Measurements from ENCODE around the gene OSTF1. TPM values are rescaled to one million over a fixed set of nuclear protein-coding genes. Genes with fewer than 3 reads are reported as not detected.

OSTF1 gene
- total RNA-seq, 2 donors from 2014 or later = 57.4 to 85.7 TPM

DNA sequence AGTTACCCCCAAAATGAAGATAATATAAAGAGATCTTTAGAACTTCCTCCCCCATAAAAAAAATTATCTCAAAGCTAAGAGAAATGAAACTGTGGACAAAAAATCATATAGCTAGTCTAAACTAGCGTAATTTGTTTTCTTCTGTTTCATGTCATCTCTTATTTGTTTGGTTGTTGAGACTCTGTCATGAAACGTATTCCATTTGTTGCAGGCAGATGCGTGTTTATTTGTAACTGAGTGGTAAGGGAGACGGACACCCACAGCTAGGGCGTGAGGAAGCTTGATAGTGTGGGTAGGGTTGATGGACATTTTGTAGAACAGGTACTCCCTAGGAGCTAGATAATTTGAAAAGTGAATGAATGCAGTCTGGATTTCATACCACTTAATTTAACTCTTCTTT is 41.9 kb downstream of the OSTF1 start:
- no peak for DNase-seq
- Histone ChIP-seq H3K36me3 (peaks cover 11% of the 10 kb centered on the region), H3K9me3 (no peaks in the 10 kb centered on the region), H3K27ac (no peak overlapping the region), H3K9ac (ENCODE audit: low read depth in 2 of 2, low read length in 2 of 2) (no peak overlapping the region), H3K4me1 (no peaks in the 10 kb centered on the region), H3K4me3 (no peak overlapping the region), H3K27me3 (no peaks in the 10 kb centered on the region)
- intact Hi-C loops (cut with DNase I) = no loop called here
- no peak for TF ChIP-seq CTCF (IDR thresholded peaks at IDR 0.05)

- Histone ChIP-seq H3K9me3 (no peaks in the 10 kb centered on the region), H3K4me3 (no peak overlapping the region), H3K36me3 (peaks cover 11% of the 10 kb centered on the region), H3K27me3 (no peaks in the 10 kb centered on the region), H3K4me1 (no peaks in the 10 kb centered on the region), H3K9ac (ENCODE audit: low read depth in 2 of 2, low read length in 2 of 2) (no peak overlapping the region), H3K27ac (no peak overlapping the region)
- no peak for TF ChIP-seq CTCF (IDR thresholded peaks at IDR 0.05)
- DNase-seq = no peak
- intact Hi-C loops (cut with DNase I) = no loop called here
Measured at GRCh38 chr9:75130621-75131230, 42.4 kb downstream of the OSTF1 start.

GRCh38 chr9:75131700-75132099 is 43.4 kb downstream of the OSTF1 start:
- H3K27ac ChIP-seq = no peak overlapping the region
- no peaks in the 10 kb centered on the region for H3K4me1 ChIP-seq
- no peak for TF ChIP-seq CTCF (IDR thresholded peaks at IDR 0.05)
- no peaks in the 10 kb centered on the region for H3K27me3 ChIP-seq
- intact Hi-C loops (cut with DNase I) = no loop called here
- peaks cover 11% of the 10 kb centered on the region for H3K36me3 ChIP-seq
- no peaks in the 10 kb centered on the region for H3K9me3 ChIP-seq
- H3K9ac ChIP-seq (ENCODE audit: low read depth in 2 of 2, low read length in 2 of 2) = no peak overlapping the region
- H3K4me3 ChIP-seq = no peak overlapping the region
- DNase-seq = no peak

GRCh38 chr9:75132244-75132643 is 43.9 kb downstream of the OSTF1 start:
- Histone ChIP-seq H3K9me3 (no peaks in the 10 kb centered on the region), H3K36me3 (peaks cover 11% of the 10 kb centered on the region), H3K27ac (no peak overlapping the region), H3K27me3 (no peaks in the 10 kb centered on the region), H3K4me3 (no peak overlapping the region), H3K9ac (ENCODE audit: low read depth in 2 of 2, low read length in 2 of 2) (no peak overlapping the region), H3K4me1 (no peaks in the 10 kb centered on the region)
- TF ChIP-seq CTCF (IDR thresholded peaks at IDR 0.05) = no peak
- intact Hi-C loops (cut with DNase I) = no loop called here
- DNase-seq = no peak

GRCh38 chr9:75133396-75133795 is 45.1 kb downstream of the OSTF1 start:
- no peak for TF ChIP-seq CTCF (IDR thresholded peaks at IDR 0.05)
- DNase-seq = no peak
- H3K4me3 ChIP-seq = no peak overlapping the region
- H3K27ac ChIP-seq = no peak overlapping the region
- no peaks in the 10 kb centered on the region for H3K4me1 ChIP-seq
- H3K27me3 ChIP-seq = no peaks in the 10 kb centered on the region
- H3K9me3 ChIP-seq = no peaks in the 10 kb centered on the region
- intact Hi-C loops (cut with DNase I) = no loop called here
- H3K36me3 ChIP-seq = peaks cover 11% of the 10 kb centered on the region
- H3K9ac ChIP-seq (ENCODE audit: low read depth in 2 of 2, low read length in 2 of 2) = no peak overlapping the region

All from colonic mucosa (tissue), 4 donors.